Germinal center (tissue), 1 donor: Measurements from ENCODE around the gene CELSR3.

Experiments
- DNase-seq: peaks from one replicate; pipeline ENCODE4 v3.0.0; 2012; ENCODE audit warnings: mixed read lengths, low spot score

Gene CELSR3

DNA sequence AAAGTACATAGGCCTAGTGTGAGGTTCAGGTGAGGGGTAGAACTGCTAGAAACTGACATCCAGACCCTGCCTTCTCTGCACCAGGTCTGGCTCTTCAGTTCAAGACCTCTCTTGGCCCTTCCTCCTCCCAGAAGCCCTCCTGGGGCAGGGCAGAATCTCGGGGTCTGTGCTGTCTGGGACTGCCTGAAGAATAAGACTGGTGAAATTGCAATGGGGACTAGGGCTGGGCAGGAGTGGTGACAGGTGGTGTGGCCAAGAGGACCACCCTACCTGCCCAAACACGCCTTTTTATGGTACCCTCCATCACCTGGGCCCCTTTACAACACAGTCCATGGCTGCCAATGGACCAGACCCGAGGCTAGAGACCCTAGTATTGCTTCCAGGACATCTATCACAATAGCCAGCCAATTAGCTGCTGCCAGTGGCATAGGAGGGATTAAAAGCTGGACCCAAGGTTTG lies 24.6 kb upstream of the CELSR3 start:
- no peak for DNase-seq

- DNase-seq = no peak
These were observed 24.0 kb upstream of the CELSR3 start for GRCh38 chr3:48686538-48687219.

GRCh38 chr3:48685603-48686511 lies 23.2 kb upstream of the CELSR3 start, which contains the start of gene NCKIPSD:
Gene NCKIPSD (minus strand): TSS chr3:48685915. CDS start chr3:48685807, 108 bp downstream.
- DNase-seq = peak; percentile 97

GRCh38 chr3:48685293-48685602 lies 22.6 kb upstream of the CELSR3 start:
- DNase-seq = no peak

DNA sequence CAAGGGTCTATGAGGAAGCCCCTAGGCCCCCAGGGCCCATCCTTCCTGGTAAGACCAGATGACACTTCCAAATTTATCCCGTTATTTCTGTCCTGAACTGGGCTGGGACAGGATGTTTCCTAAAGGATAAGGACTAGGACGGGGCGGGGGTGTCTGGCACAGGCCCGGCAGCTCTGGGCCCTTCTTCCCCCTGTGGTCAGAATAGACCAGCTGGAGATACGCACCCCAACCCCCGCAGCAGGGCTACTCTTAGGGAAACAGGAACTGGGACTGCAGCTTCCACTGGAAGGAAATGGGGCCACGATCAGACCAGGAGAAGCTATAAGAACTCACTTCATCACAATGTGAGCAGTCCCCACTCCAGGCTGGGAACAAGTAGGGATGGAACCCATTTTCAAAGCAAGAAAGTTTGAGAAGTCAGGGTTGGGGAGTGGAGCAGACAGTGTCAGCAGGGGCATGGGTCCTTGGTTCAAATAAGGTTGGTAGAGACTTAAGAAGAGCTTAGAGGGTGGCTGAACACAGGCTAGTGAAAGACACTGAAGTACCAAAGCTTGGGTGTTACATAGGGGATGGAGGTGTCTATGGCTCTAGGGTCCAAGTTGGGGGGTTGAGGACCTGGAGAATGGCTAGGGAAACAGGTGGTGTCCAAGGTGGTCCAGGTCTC lies 21.9 kb upstream of the CELSR3 start:
- DNase-seq = no peak

DNA sequence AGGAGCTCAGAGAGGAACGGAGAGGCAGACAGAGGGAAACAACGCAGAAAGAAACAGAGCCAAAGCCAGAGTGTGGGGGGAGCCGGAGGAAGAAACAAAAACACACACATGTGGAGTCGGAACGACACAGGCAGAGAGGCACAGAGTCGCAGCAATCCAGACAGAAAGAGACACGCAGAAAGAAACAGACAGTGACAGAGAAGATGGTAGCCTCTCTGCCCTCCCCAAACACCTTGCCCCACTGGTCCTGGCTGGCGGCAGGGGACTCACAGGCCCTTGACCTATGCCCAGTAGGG lies 21.3 kb upstream of the CELSR3 start:
- no peak for DNase-seq

GRCh38 chr3:48682786-48683185 lies 20.1 kb upstream of the CELSR3 start:
- DNase-seq = no peak

- DNase-seq = no peak
These were observed 19.4 kb upstream of the CELSR3 start for GRCh38 chr3:48681974-48682610.

DNA sequence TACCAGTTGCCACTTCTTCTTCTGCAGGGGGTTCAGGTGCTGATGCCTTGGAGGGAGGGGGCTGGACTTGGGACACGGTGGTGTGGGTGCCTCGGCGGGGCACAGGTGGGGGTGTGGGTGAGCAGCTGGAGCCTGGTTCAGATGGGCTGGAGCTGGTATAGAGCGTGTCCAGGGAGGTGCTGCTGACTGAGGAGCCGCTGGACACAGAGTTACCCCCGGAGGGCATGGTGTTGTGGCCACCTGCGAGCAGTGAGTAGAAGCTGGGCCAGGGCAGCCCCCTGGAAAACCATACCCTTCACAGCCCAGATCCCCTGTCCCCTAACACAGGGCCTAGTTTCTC lies 18.8 kb upstream of the CELSR3 start:
- no peak for DNase-seq

- DNase-seq = no peak
These were observed 18.3 kb upstream of the CELSR3 start for GRCh38 chr3:48680811-48681540.

GRCh38 chr3:48679411-48680391 lies 17.0 kb upstream of the CELSR3 start:
- peak; percentile 55 for DNase-seq

- DNase-seq = no peak
These were observed 16.1 kb upstream of the CELSR3 start for GRCh38 chr3:48678566-48679380.

GRCh38 chr3:48678056-48678455 lies 15.4 kb upstream of the CELSR3 start:
- no peak for DNase-seq

DNA sequence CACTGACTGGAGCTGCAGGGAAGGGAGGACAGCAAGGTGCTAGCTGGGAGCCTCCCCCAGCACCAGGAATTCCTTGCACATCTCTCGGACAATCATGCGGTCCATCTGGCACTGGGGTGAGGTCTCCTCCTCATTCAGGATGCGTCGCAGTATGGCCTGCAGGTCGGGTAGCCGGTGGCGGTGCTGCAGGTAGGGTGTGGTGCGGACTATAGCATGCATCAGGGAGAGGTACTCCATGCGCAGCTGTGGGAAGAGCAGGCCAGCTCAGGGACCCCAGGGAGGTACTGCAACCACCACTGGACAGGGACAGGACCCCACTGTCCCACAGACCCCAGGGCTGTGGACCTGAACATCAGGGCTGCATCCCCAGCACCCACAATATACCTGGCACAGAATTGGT lies 11.8 kb upstream of the CELSR3 start:
- no peak for DNase-seq

GRCh38 chr3:48672522-48672921 lies 9.8 kb upstream of the CELSR3 start:
- DNase-seq = no peak

GRCh38 chr3:48664929-48665328 lies 2.2 kb upstream of the CELSR3 start:
- DNase-seq = no peak

- DNase-seq = no peak
These were observed 1.6 kb upstream of the CELSR3 start for GRCh38 chr3:48664313-48664644.

DNA sequence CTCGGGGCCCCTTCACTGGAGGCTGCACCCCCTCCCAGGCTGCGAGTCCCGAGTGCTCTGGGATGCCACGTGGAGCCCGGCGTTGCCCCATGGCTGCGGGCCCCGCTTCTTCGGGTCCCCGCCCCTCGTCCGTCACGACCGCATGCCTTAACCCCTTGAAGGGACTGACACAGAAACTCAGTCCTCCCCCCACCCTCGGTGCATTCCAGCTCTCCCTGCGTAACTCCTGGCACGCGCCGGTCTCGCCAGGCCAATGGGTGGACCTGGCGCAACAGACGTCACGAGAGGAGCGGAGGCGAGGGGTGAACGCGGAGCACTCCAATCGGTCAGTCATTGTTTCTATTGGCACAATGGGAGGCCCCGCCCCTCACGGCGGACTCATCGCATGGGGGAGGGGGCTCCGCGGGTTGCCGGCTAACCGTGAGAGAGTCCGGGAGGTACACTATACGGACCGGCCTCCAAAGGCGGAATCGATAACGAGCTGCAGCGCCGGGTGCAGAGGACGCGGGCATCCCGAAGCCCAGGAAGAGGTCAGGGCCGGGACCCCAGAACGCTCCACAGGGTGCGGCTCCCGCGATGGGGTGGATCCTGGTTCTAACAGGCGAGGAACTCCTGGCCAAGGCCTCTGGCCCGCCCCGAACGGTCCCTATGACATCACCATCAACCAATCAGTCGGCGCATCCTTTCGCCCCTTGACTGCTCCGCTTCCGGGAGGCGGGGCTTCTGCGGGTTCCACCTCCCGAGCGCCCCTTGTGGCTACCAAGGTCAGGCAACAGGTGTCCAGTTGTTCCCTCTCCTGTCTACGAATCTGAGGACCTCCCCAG lies 1.0 kb upstream of the CELSR3 start:
- peak; percentile 98 for DNase-seq

DNA sequence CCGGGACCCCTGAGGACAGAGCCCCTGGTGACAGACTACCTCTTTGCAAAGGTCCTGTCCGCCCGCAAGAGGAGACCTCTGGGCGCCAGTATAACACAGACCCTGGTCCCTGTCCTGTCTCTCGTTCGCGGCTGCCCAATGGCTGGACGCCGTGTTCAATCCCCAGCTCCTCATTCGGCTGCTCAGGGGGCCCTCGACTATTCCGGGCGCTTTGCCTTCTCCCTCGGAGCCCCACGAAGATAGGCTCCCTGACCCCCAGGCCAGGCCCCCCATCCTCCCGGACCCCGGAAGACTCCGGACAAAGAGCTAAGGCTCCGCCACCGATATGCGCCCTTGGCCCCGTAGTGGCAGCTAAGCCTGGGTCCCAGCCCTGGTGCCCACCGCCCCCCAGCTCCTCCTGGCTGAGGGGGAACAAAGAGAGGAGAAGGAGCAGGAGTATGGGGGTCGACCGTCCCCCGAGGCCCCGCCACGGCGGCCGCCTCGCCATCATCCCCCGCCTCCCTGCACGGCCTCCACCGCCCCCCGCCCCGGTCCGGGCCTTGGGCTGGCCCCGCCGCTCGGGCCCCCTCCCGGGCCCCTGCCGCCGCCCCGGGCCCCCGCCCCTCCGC lies 437 bp downstream of the CELSR3 start:
- DNase-seq = no peak
